Measurements from ENCODE around the gene BACH2.

GRCh38 chr6:90090866-90091265, 205.8 kb downstream of the BACH2 start:
- TF ChIP-seq CTCF (conservative IDR thresholded peaks at IDR 0.05) (no peak), ZFX (IDR thresholded peaks at IDR 0.05) (no peak)

All from C4-2B (cell line).